Body of pancreas (tissue), 4 donors: ENCODE results near the gene TASOR2. TPM values are rescaled to one million over a fixed set of nuclear protein-coding genes. Genes with fewer than 3 reads are reported as not detected.

Experiments
- ATAC-seq: fragments of 150-250 bp; one replicate; pipeline ENCODE4 v1.9.1; 2016
- DNase-seq, 4 donors: peaks; one replicate each; pipeline ENCODE4 v3.0.0-alpha.2; 2019
- H3K27ac ChIP-seq, 4 donors: fragments of 200-600 bp; sonication (generic); 1 replicate in 3 of 4; 2 replicates in 1 of 4; pipeline versions ENCODE4 v1.5.1 to v1.6.1; 2016 to 2019; ENCODE audit warnings: mild to moderate bottlenecking in 1 of 4, mixed read lengths in 1 of 4, moderate library complexity in 1 of 4
- H3K27me3 ChIP-seq, 2 donors: fragments of 200-600 bp; sonication (generic); one replicate each; pipeline ENCODE4 v1.6.0; 2016; ENCODE audit warnings: mild to moderate bottlenecking in 1 of 2
- H3K36me3 ChIP-seq, 2 donors: fragments of 200-600 bp; sonication (generic); replicated peaks in 1 of 2; 2 replicates each; pipeline ENCODE4 v1.5.1; 2016; ENCODE audit warnings: low read depth in 2 of 2; ENCODE audit not compliant: insufficient read depth in 1 of 2
- H3K4me1 ChIP-seq: fragments of 200-600 bp; sonication (generic); one replicate; pipeline ENCODE4 v1.6.0; 2016
- H3K4me3 ChIP-seq, 2 donors: fragments of 200-600 bp; sonication (generic); 1 replicate in 1 of 2; 2 replicates in 1 of 2; pipeline ENCODE4 v1.5.1; 2016 to 2019
- H3K9me3 ChIP-seq, 3 donors: fragments of 200-600 bp; sonication (generic); 1 replicate in 2 of 3; 2 replicates in 1 of 3; pipeline ENCODE4 v1.5.1; 2016
- CTCF ChIP-seq, 7 experiments: fragments of 450-650 bp in 4 of 7; fragments of 200-600 bp in 3 of 7; sonication (generic) in 3 of 7; IDR thresholded peaks; one replicate each; pipeline ENCODE4 v1.5.1; 2016 to 2019; ENCODE audit warnings: antibody characterized with exemption in 7 of 7
- POLR2A ChIP-seq, 3 donors: fragments of 450-650 bp; IDR thresholded peaks; one replicate each; pipeline ENCODE4 v1.6.1; 2016; ENCODE audit warnings: antibody characterized with exemption in 3 of 3, mild to moderate bottlenecking in 2 of 3
- WGBS, 2 donors: methylation state at CpG; one replicate each; pipeline ENCODE4 v1.1.5; 2017; 5-methylcytosine and 5-hydroxymethylcytosine counted together
- intact Hi-C: fragments of 100-400 bp; cut with DNase I; formaldehyde crosslinking; loops from one replicate; pipeline ENCODE4 v1.15.1; 2023
- total RNA-seq, 2 donors: library from RNA; depleted of rRNA; stranded (reverse); fragments of >200 nt; gene quantifications; one replicate each; pipeline ENCODE4 v1.1.0, GENCODE V29; 2016

Gene TASOR2
- total RNA-seq, 2 donors from 2014 or later, result 47.2 to 114 TPM

GRCh38 chr10:5649746-5650145 lies 34.9 kb upstream of the TASOR2 start:
- DNase-seq (no peak), ATAC-seq (no peak)

GRCh38 chr10:5650664-5651387 lies 33.8 kb upstream of the TASOR2 start:
- ATAC-seq, result no peak
- Histone ChIP-seq H3K4me1 (peaks cover 4% of the 10 kb centered on the region), H3K9me3 (no peaks in the 10 kb centered on the region), H3K4me3 (no peak overlapping the region), H3K27me3 (no peaks in the 10 kb centered on the region), H3K27ac (no peak overlapping the region), H3K36me3 (peaks cover 4 to 12% of the 10 kb centered on the region in 2 donors)
- 92% methylated on average over 12 to 20 of the region's 20 CpGs for WGBS, 2 donors
- intact Hi-C loops, result no loop called here
- no peak for DNase-seq
- no peak for TF ChIP-seq POLR2A (IDR thresholded peaks at IDR 0.05)

More at GRCh38 chr10:5649746-5650145, 34.9 kb upstream of the TASOR2 start:
- Histone ChIP-seq H3K9me3 (no peaks in the 10 kb centered on the region), H3K27ac (no peak overlapping the region), H3K36me3 (peaks cover 4 to 12% of the 10 kb centered on the region in 2 donors), H3K4me3 (no peak overlapping the region), H3K27me3 (no peaks in the 10 kb centered on the region), H3K4me1 (peaks cover 14% of the 10 kb centered on the region)
- TF ChIP-seq CTCF (IDR thresholded peaks at IDR 0.05), result no peak
- no peak for TF ChIP-seq POLR2A (IDR thresholded peaks at IDR 0.05)
- WGBS, 2 donors, result 96 to 98% methylated on average over 10 to 11 of the region's 11 CpGs
- intact Hi-C loops, result no loop called here

- 85 to 87% methylated on average over 8 to 11 of the region's 11 CpGs for WGBS, 2 donors
- intact Hi-C loops, result no loop called here
- ATAC-seq, result no peak
- Histone ChIP-seq H3K36me3 (peaks cover 4 to 12% of the 10 kb centered on the region in 2 donors), H3K4me1 (no peaks in the 10 kb centered on the region), H3K27ac (no peak overlapping the region), H3K4me3 (no peak overlapping the region), H3K9me3 (no peaks in the 10 kb centered on the region), H3K27me3 (no peaks in the 10 kb centered on the region)
- no peak for TF ChIP-seq CTCF (IDR thresholded peaks at IDR 0.05)
- TF ChIP-seq POLR2A (IDR thresholded peaks at IDR 0.05), result no peak
- no peak for DNase-seq
These were observed 33.3 kb upstream of the TASOR2 start for GRCh38 chr10:5651388-5651764.

- H3K9me3 ChIP-seq, result no peaks in the 10 kb centered on the region
- intact Hi-C loops, result no loop called here
- H3K27ac ChIP-seq, result no peak overlapping the region
- H3K27me3 ChIP-seq, result no peaks in the 10 kb centered on the region
- no peak for ATAC-seq
- 94% methylated on average over 14 of the region's 14 CpGs; no CpG with 5 or more reads in 1 of the 2 donors for WGBS, 2 donors
- H3K4me3 ChIP-seq, result no peak overlapping the region
- TF ChIP-seq POLR2A (IDR thresholded peaks at IDR 0.05) (no peak), CTCF (IDR thresholded peaks at IDR 0.05) (no peak)
- no peak for DNase-seq
- no peaks in the 10 kb centered on the region for H3K4me1 ChIP-seq
- peaks cover 4 to 12% of the 10 kb centered on the region in 2 donors for H3K36me3 ChIP-seq
These were observed 31.9 kb upstream of the TASOR2 start for GRCh38 chr10:5652746-5653145.

- intact Hi-C loops, result no loop called here
- no peaks in the 10 kb centered on the region for H3K27me3 ChIP-seq
- 80 to 84% methylated on average over 10 of the region's 10 CpGs for WGBS, 2 donors
- TF ChIP-seq POLR2A (IDR thresholded peaks at IDR 0.05) (no peak), CTCF (IDR thresholded peaks at IDR 0.05) (no peak)
- H3K4me1 ChIP-seq, result no peaks in the 10 kb centered on the region
- ATAC-seq, result no peak
- no peak for DNase-seq
- no peak overlapping the region for H3K27ac ChIP-seq
- peaks cover 2 to 12% of the 10 kb centered on the region in 2 donors for H3K36me3 ChIP-seq
- H3K4me3 ChIP-seq, result no peak overlapping the region
- no peaks in the 10 kb centered on the region for H3K9me3 ChIP-seq
These were observed 30.4 kb upstream of the TASOR2 start for GRCh38 chr10:5654218-5654755.
